ENCODE data around the gene IFIT1.

- TF ChIP-seq CTCF (conservative IDR thresholded peaks at IDR 0.05) (no peak), EZH2 (IDR thresholded peaks at IDR 0.05; ENCODE audit: low read depth) (no peak)
Measured at GRCh38 chr10:89373916-89374711, 18.3 kb upstream of the IFIT1 start.

Data from PC-9 (cell line).